Liver (tissue), 9 donors: ENCODE data around the gene SIK1. TPM values are rescaled to one million over a fixed set of nuclear protein-coding genes. Genes with fewer than 3 reads are reported as not detected.

Source experiments
- DNase-seq: peaks from one replicate; pipeline ENCODE4 v3.0.0-alpha.2; 2017; ENCODE audit warnings: low spot score
- H3K27ac ChIP-seq, 2 donors: one replicate each; pipeline ENCODE4 v1.7.0; 2013; ENCODE audit warnings: inconsistent platforms in 2 of 2, low read length in 2 of 2, control low read depth in 1 of 2, low read depth in 1 of 2, mild to moderate bottlenecking in 1 of 2
- H3K27me3 ChIP-seq, 4 donors: one replicate each; pipeline versions ENCODE4 v1.6.1 to v1.7.0; 2013; ENCODE audit warnings: low read length in 3 of 4, inconsistent platforms in 1 of 4, mild to moderate bottlenecking in 1 of 4, moderate library complexity in 1 of 4; ENCODE audit not compliant: control insufficient read depth in 4 of 4, insufficient read depth in 4 of 4
- H3K36me3 ChIP-seq, 4 donors: one replicate each; pipeline versions ENCODE4 v1.6.1 to v1.7.0; 2013; ENCODE audit warnings: low read length in 3 of 4, mild to moderate bottlenecking in 3 of 4, low read depth in 1 of 4, moderate library complexity in 1 of 4; ENCODE audit not compliant: control insufficient read depth in 4 of 4, insufficient read depth in 3 of 4
- H3K4me1 ChIP-seq, 4 donors: one replicate each; pipeline versions ENCODE4 v1.6.1 to v1.7.0; 2013; ENCODE audit warnings: low read length in 3 of 4, mild to moderate bottlenecking in 3 of 4, moderate library complexity in 1 of 4; ENCODE audit not compliant: control insufficient read depth in 4 of 4, insufficient read depth in 4 of 4
- H3K4me3 ChIP-seq, 3 donors: one replicate each; pipeline versions ENCODE4 v1.6.1 to v1.7.0; 2013; ENCODE audit warnings: low read length in 3 of 3, control low read depth in 1 of 3, low read depth in 1 of 3, mild to moderate bottlenecking in 1 of 3
- H3K9ac ChIP-seq, 2 donors: one replicate each; pipeline ENCODE4 v1.7.0; 2013; ENCODE audit warnings: low read length in 2 of 2, mild to moderate bottlenecking in 2 of 2, moderate library complexity in 2 of 2, control low read depth in 1 of 2, low read depth in 1 of 2
- H3K9me3 ChIP-seq, 4 donors: one replicate each; pipeline versions ENCODE4 v1.6.1 to v1.7.0; 2013; ENCODE audit warnings: low read length in 3 of 4; ENCODE audit not compliant: control insufficient read depth in 4 of 4
- ATF3 ChIP-seq: IDR thresholded peaks from 2 replicates; pipeline ENCODE4 v1.6.1; 2016; ENCODE audit warnings: antibody characterized with exemption
- CTCF ChIP-seq: fragments of 150-350 bp; IDR thresholded peaks from 2 replicates; pipeline ENCODE4 v1.5.1; 2017; ENCODE audit warnings: improper control_type of control experiment, low read depth, low read length; ENCODE audit not compliant: missing input control
- EGR1 ChIP-seq, 2 donors: IDR thresholded peaks; 2 replicates each; pipeline ENCODE4 v1.6.1; 2016 to 2018; ENCODE audit warnings: antibody characterized with exemption in 2 of 2, low read depth in 2 of 2
- FOXA1 ChIP-seq: IDR thresholded peaks from 2 replicates; pipeline ENCODE4 v1.6.1; 2016; ENCODE audit warnings: antibody characterized with exemption
- FOXA2 ChIP-seq: IDR thresholded peaks from 2 replicates; pipeline ENCODE4 v1.6.1; 2016; ENCODE audit warnings: antibody characterized with exemption
- GABPA ChIP-seq, 2 donors: IDR thresholded peaks in 1 of 2; conservative IDR thresholded peaks in 1 of 2; 2 replicates each; pipeline ENCODE4 v1.6.1; 2016; ENCODE audit warnings: antibody characterized with exemption in 2 of 2, mild to moderate bottlenecking in 1 of 2, moderate library complexity in 1 of 2
- HNF4A ChIP-seq, 2 donors: conservative IDR thresholded peaks; 2 replicates each; pipeline ENCODE4 v1.6.1; 2016; ENCODE audit warnings: antibody characterized with exemption in 2 of 2, mild to moderate bottlenecking in 2 of 2
- HNF4G ChIP-seq: IDR thresholded peaks from 2 replicates; pipeline ENCODE4 v1.6.1; 2016; ENCODE audit warnings: antibody characterized with exemption
- JUND ChIP-seq, 2 donors: IDR thresholded peaks; 2 replicates each; pipeline ENCODE4 v1.6.1; 2016; ENCODE audit warnings: antibody characterized with exemption in 2 of 2
- MAX ChIP-seq: IDR thresholded peaks from 2 replicates; pipeline ENCODE4 v1.6.1; 2016; ENCODE audit warnings: antibody characterized with exemption
- NR2F2 ChIP-seq: IDR thresholded peaks from 2 replicates; pipeline ENCODE4 v1.6.1; 2016; ENCODE audit warnings: antibody characterized with exemption
- RAD21 ChIP-seq, 2 donors: IDR thresholded peaks; 2 replicates each; pipeline ENCODE4 v1.6.1; 2016; ENCODE audit warnings: antibody characterized with exemption in 2 of 2, mild to moderate bottlenecking in 2 of 2
- REST ChIP-seq: IDR thresholded peaks from 2 replicates; pipeline ENCODE4 v1.6.1; 2016; ENCODE audit warnings: antibody characterized with exemption, mild to moderate bottlenecking
- RXRA ChIP-seq, 2 donors: IDR thresholded peaks; 2 replicates each; pipeline ENCODE4 v1.6.1; 2017 to 2018; ENCODE audit warnings: antibody characterized with exemption in 2 of 2, mild to moderate bottlenecking in 1 of 2
- SP1 ChIP-seq: IDR thresholded peaks from 2 replicates; pipeline ENCODE4 v1.6.1; 2018; ENCODE audit warnings: antibody characterized with exemption, mild to moderate bottlenecking
- TAF1 ChIP-seq: conservative IDR thresholded peaks from 2 replicates; pipeline ENCODE4 v1.6.1; 2016; ENCODE audit warnings: antibody characterized with exemption, mild to moderate bottlenecking
- YY1 ChIP-seq: IDR thresholded peaks from 2 replicates; pipeline ENCODE4 v1.6.1; 2016; ENCODE audit warnings: antibody characterized with exemption, mild to moderate bottlenecking
- ZBTB33 ChIP-seq: IDR thresholded peaks from 2 replicates; pipeline ENCODE4 v1.6.1; 2016; ENCODE audit warnings: antibody characterized with exemption
- WGBS: extraction: QIAGEN DNeasy Blood & Tissue Kit; methylation state at CpG from one replicate; pipeline ENCODE4 v1.1.7; 2013; 5-methylcytosine and 5-hydroxymethylcytosine counted together
- polyA plus RNA-seq, 2 donors: library from polyadenylated mRNA; stranded (reverse) in 1 of 2; unstranded in 1 of 2; fragments of 200-250 nt in 1 of 2; fragments of >200 nt in 1 of 2; fragmentation: Nextera tagmentation in 1 of 2; extraction: Ambion mirVana in 1 of 2; gene quantifications; one replicate each; pipeline versions ENCODE4 v1.2.1 to v1.2.3, GENCODE V29; 2013 to 2015
- total RNA-seq, 2 donors: library from RNA; depleted of rRNA; stranded (reverse); fragments of >200 nt; gene quantifications; one replicate each; pipeline ENCODE4 v1.2.3, GENCODE V29; 2014
- donor health status: healthy.
- donor health status: healthy.
- donor health status: healthy.
- donor health status: healthy.
- donor health status: healthy.

The SIK1 gene
- total and polyA plus RNA-seq, 4 donors = 0.53 to 1.8 (median 1.3) TPM

- H3K36me3 ChIP-seq = no peaks in the 10 kb centered on the region
- no peak for DNase-seq
- no peaks in the 10 kb centered on the region for H3K27me3 ChIP-seq
- TF ChIP-seq SP1 (no peak), NR2F2 (no peak), TAF1 (no peak), YY1 (no peak), RXRA (IDR thresholded peaks at IDR 0.05) (no peak), FOXA1 (no peak), REST (no peak), JUND (IDR thresholded peaks at IDR 0.05) (no peak), CTCF (no peak), GABPA (IDR thresholded peaks at IDR 0.05 in 1 of 2, conservative IDR thresholded peaks at IDR 0.05 in 1 of 2) (no peak), RAD21 (IDR thresholded peaks at IDR 0.05) (no peak), ZBTB33 (no peak), FOXA2 (no peak), MAX (no peak), HNF4A (conservative IDR thresholded peaks at IDR 0.05) (no peak), EGR1 (IDR thresholded peaks at IDR 0.05; ENCODE audit: low read depth in 2 of 2) (no peak), HNF4G (no peak), ATF3 (no peak)
- H3K4me1 ChIP-seq = no peaks in the 10 kb centered on the region
- 91% methylated on average over 17 of the region's 17 CpGs for WGBS
- no peak overlapping the region for H3K4me3 ChIP-seq
- no peak overlapping the region for H3K27ac ChIP-seq
- H3K9me3 ChIP-seq = no peaks in the 10 kb centered on the region
- H3K9ac ChIP-seq = no peak overlapping the region
Observed at GRCh38 chr21:43375006-43375836, 51.7 kb downstream of the SIK1 start.
